H9 (cell line): Measurements from ENCODE around the gene SCN8A. TPM values are rescaled to one million over a fixed set of nuclear protein-coding genes. Genes with fewer than 3 reads are reported as not detected.
A peak's percentile ranks its signal among the peaks of the same experiment; 100 is the strongest.

Source experiments
- DNase-seq: peaks from one replicate; pipeline ENCODE4 v3.0.0-alpha.2; 2017
- H2AFZ ChIP-seq: one replicate; pipeline ENCODE4 v1.6.1; 2013; ENCODE audit warnings: mild to moderate bottlenecking, low read length, control low read depth, moderate library complexity
- H2AK5ac ChIP-seq: 2 replicates; pipeline ENCODE4 v1.6.1; 2013; ENCODE audit warnings: low read length, control low read depth, mixed read lengths; ENCODE audit not compliant: insufficient read length
- H2BK120ac ChIP-seq: one replicate; pipeline ENCODE4 v1.6.1; 2013; ENCODE audit warnings: low read depth, mild to moderate bottlenecking, low read length, control low read depth, inconsistent platforms; ENCODE audit not compliant: poor library complexity, severe bottlenecking
- H2BK12ac ChIP-seq: 2 replicates; pipeline ENCODE4 v1.6.1; 2013; ENCODE audit warnings: low read length, control low read depth, mixed read lengths, low read depth; ENCODE audit not compliant: insufficient read length
- H2BK15ac ChIP-seq: 2 replicates; pipeline ENCODE4 v1.6.1; 2013; ENCODE audit warnings: low read depth, low read length, control low read depth
- H2BK20ac ChIP-seq: one replicate; pipeline ENCODE4 v1.6.1; 2013; ENCODE audit warnings: low read depth, mild to moderate bottlenecking, low read length, control low read depth, inconsistent platforms; ENCODE audit not compliant: poor library complexity, severe bottlenecking
- H2BK5ac ChIP-seq: 2 replicates; pipeline ENCODE4 v1.6.1; 2013; ENCODE audit warnings: low read length, control low read depth, mixed read lengths; ENCODE audit not compliant: insufficient read length
- H3K14ac ChIP-seq: 2 replicates; pipeline ENCODE4 v1.6.1; 2013; ENCODE audit warnings: low read length, control low read depth; ENCODE audit not compliant: insufficient read depth
- H3K18ac ChIP-seq: 2 replicates; pipeline ENCODE4 v1.6.1; 2013; ENCODE audit warnings: low read depth, mild to moderate bottlenecking, mixed read lengths, low read length, control low read depth; ENCODE audit not compliant: insufficient read length
- H3K23ac ChIP-seq: 2 replicates; pipeline ENCODE4 v1.6.1; 2013; ENCODE audit warnings: low read length, control low read depth, mixed read lengths, low read depth; ENCODE audit not compliant: insufficient read length
- H3K23me2 ChIP-seq: 2 replicates; pipeline ENCODE4 v1.6.1; 2013; ENCODE audit warnings: low read depth, mild to moderate bottlenecking, mixed read lengths, low read length, control low read depth; ENCODE audit not compliant: insufficient read length, poor library complexity, severe bottlenecking
- H3K27ac ChIP-seq: 2 replicates; pipeline ENCODE4 v1.5.1; 2013; ENCODE audit warnings: low read length, control low read depth, mixed read lengths, low read depth; ENCODE audit not compliant: insufficient read length
- H3K27me3 ChIP-seq: 2 replicates; pipeline ENCODE4 v1.6.1; 2013; ENCODE audit warnings: low read length, control low read depth, inconsistent platforms; ENCODE audit not compliant: insufficient read depth
- H3K4ac ChIP-seq: 2 replicates; pipeline ENCODE4 v1.6.1; 2013; ENCODE audit warnings: low read depth, mild to moderate bottlenecking, control low read depth, inconsistent platforms, low read length, moderate library complexity
- H3K4me1 ChIP-seq: 2 replicates; pipeline ENCODE4 v1.6.1; 2013; ENCODE audit warnings: low read length, control low read depth, inconsistent platforms; ENCODE audit not compliant: insufficient read depth
- H3K4me2 ChIP-seq: 2 replicates; pipeline ENCODE4 v1.6.1; 2013; ENCODE audit warnings: low read length, control low read depth, mixed read lengths; ENCODE audit not compliant: insufficient read length, insufficient read depth
- H3K56ac ChIP-seq: 2 replicates; pipeline ENCODE4 v1.6.1; 2013; ENCODE audit warnings: low read depth, mild to moderate bottlenecking, mixed read lengths, low read length, control low read depth; ENCODE audit not compliant: insufficient read length
- H3K79me1 ChIP-seq: 2 replicates; pipeline ENCODE4 v1.6.1; 2013; ENCODE audit warnings: low read depth, mild to moderate bottlenecking, moderate library complexity, low read length, control low read depth, inconsistent platforms; ENCODE audit not compliant: insufficient read depth, poor library complexity, severe bottlenecking
- H3K79me2 ChIP-seq: 2 replicates; pipeline ENCODE4 v1.6.1; 2013; ENCODE audit warnings: low read length, control low read depth, inconsistent platforms; ENCODE audit not compliant: insufficient read depth
- H3K9ac ChIP-seq: 2 replicates; pipeline ENCODE4 v1.6.1; 2013; ENCODE audit warnings: low read length, control low read depth, mixed read lengths; ENCODE audit not compliant: insufficient read length; ENCODE audit errors: extremely low read depth
- H3K9me3 ChIP-seq: one replicate; pipeline ENCODE4 v1.6.1; 2013; ENCODE audit warnings: low read depth, low read length, inconsistent platforms; ENCODE audit not compliant: control insufficient read depth
- H3T11ph ChIP-seq: one replicate; pipeline ENCODE4 v1.6.1; 2013; ENCODE audit warnings: mild to moderate bottlenecking, low read length, control low read depth, inconsistent platforms
- H4K20me1 ChIP-seq: one replicate; pipeline ENCODE4 v1.6.1; 2013; ENCODE audit not compliant: control insufficient read depth, insufficient read length, insufficient read depth
- H4K5ac ChIP-seq: 2 replicates; pipeline ENCODE4 v1.6.1; 2013; ENCODE audit warnings: low read depth, mild to moderate bottlenecking, mixed read lengths, low read length, control low read depth; ENCODE audit not compliant: insufficient read length
- H4K8ac ChIP-seq: replicated peaks from 2 replicates; pipeline ENCODE4 v1.6.1; 2013; ENCODE audit warnings: low read length, control low read depth, mixed read lengths, low read depth; ENCODE audit not compliant: insufficient read length
- H4K91ac ChIP-seq: 2 replicates; pipeline ENCODE4 v1.6.1; 2013; ENCODE audit warnings: low read depth, mild to moderate bottlenecking, moderate library complexity, mixed read lengths, low read length, control low read depth; ENCODE audit not compliant: insufficient read length
- H3K27ac Mint-ChIP-seq, 3 experiments: 2 replicates in 2 of 3; 3 replicates in 1 of 3; pipeline ENCODE4 v1.8.0; 2020 to 2021; ENCODE audit warnings: mixed read lengths in 3 of 3, mild to moderate bottlenecking in 1 of 3, moderate library complexity in 1 of 3
- H3K27me3 Mint-ChIP-seq: 2 replicates; pipeline ENCODE4 v1.8.0; 2021; ENCODE audit warnings: low read depth, mild to moderate bottlenecking, moderate library complexity, mixed read lengths
- H3K36me3 Mint-ChIP-seq, 3 experiments: 2 replicates in 2 of 3; 3 replicates in 1 of 3; pipeline ENCODE4 v1.8.0; 2020 to 2021; ENCODE audit warnings: low read depth in 3 of 3, mixed read lengths in 3 of 3; ENCODE audit not compliant: insufficient read depth in 1 of 3
- H3K4me1 Mint-ChIP-seq, 2 experiments: 2 replicates each; pipeline ENCODE4 v1.8.0; 2020; ENCODE audit warnings: mixed read lengths in 2 of 2
- H3K4me3 Mint-ChIP-seq, 2 experiments: 2 replicates in 1 of 2; 3 replicates in 1 of 2; pipeline ENCODE4 v1.8.0; 2020 to 2021; ENCODE audit warnings: mild to moderate bottlenecking in 2 of 2, mixed read lengths in 2 of 2, moderate library complexity in 1 of 2
- H3K9me3 Mint-ChIP-seq, 2 experiments: 2 replicates in 1 of 2; 3 replicates in 1 of 2; pipeline ENCODE4 v1.8.0; 2020; ENCODE audit warnings: mild to moderate bottlenecking in 2 of 2, mixed read lengths in 2 of 2, moderate library complexity in 1 of 2
- CTCF ChIP-seq: fragments of 200-600 bp; sonication (generic); conservative IDR thresholded peaks from 3 replicates; pipeline ENCODE4 v1.8.0; 2021; ENCODE audit warnings: antibody characterized with exemption, mild to moderate bottlenecking
- WGBS: extraction: QIAGEN DNeasy Blood & Tissue Kit; methylation state at CpG from one replicate; pipeline ENCODE4 v1.1.7; 2013; ENCODE audit warnings: missing lambda C conversion rate, low lambda C conversion rate, mixed read lengths; ENCODE audit not compliant: insufficient read length; ENCODE audit errors: extremely low coverage; 5-methylcytosine and 5-hydroxymethylcytosine counted together
- total RNA-seq: library from RNA; stranded (reverse); gene quantifications from 2 replicates; pipeline ENCODE4 v1.2.1, GENCODE V29; 2021

SCN8A gene
- total RNA-seq, 1 experiment from 2014 or later: 15.2 TPM

GRCh38 chr12:51820526-51821439 lies 229.8 kb downstream of the SCN8A start:
- Histone ChIP-seq H2AFZ (no peak overlapping the region), H3K27ac (no peak overlapping the region), H4K5ac (no peak overlapping the region), H3K9ac (no peak overlapping the region), H3K27me3 (no peaks in the 10 kb centered on the region; the same call in 1 of the 2 replicates), H4K8ac (no peak overlapping the region), H3K56ac (no peak overlapping the region), H3K18ac (peak overlapping the region; percentile 72), H2AK5ac (no peak overlapping the region), H3K4me1 (no peaks in the 10 kb centered on the region), H2BK120ac (no peak overlapping the region), H3K14ac (peak overlapping the region; percentile 59), H3K4me2 (peak overlapping the region; percentile 34), H4K20me1 (no peaks in the 10 kb centered on the region), H3T11ph (no peak overlapping the region), H3K23me2 (peaks cover 7% of the 10 kb centered on the region), H3K4ac (no peak overlapping the region; the same call in 1 of the 2 replicates), H4K91ac (no peak overlapping the region), H2BK20ac (no peak overlapping the region), H3K79me1 (no peaks in the 10 kb centered on the region), H3K9me3 (no peaks in the 10 kb centered on the region), H2BK15ac (no peak overlapping the region), H2BK5ac (no peak overlapping the region), H3K23ac (no peak overlapping the region), H2BK12ac (no peak overlapping the region), H3K79me2 (no peaks in the 10 kb centered on the region)
- peaks cover 40% of the 10 kb centered on the region for H3K27me3 Mint-ChIP-seq
- H3K4me1 Mint-ChIP-seq: peaks cover 33 to 52% of the 10 kb centered on the region in 2 experiments
- H3K27ac Mint-ChIP-seq: no peak overlapping the region
- whole genome bisulfite sequencing: no CpG with 5 or more reads among the region's 113 CpGs
- H3K4me3 Mint-ChIP-seq: peak overlapping the region; percentile 54 to 74
- TF ChIP-seq CTCF: peak; percentile 59
- peak; percentile 86 for DNase-seq
- H3K36me3 Mint-ChIP-seq: peaks cover 0 to 5% (median under 1%) of the 10 kb centered on the region in 3 experiments; a peak in 3 of 7 replicates
- H3K9me3 Mint-ChIP-seq: no peaks in the 10 kb centered on the region; a peak in 1 of 5 replicates
